Endodermal cell (in vitro differentiated cells): ENCODE data around the gene INPPL1. TPM values are rescaled to one million over a fixed set of nuclear protein-coding genes. Genes with fewer than 3 reads are reported as not detected.

Source experiments
- DNase-seq: peaks from one replicate; pipeline ENCODE4 v3.0.0-alpha.2; 2017
- H3K27ac ChIP-seq: 2 replicates; pipeline ENCODE4 v1.5.1; 2013; ENCODE audit warnings: mild to moderate bottlenecking, low read depth, low read length, moderate library complexity
- H3K27me3 ChIP-seq: 2 replicates; pipeline ENCODE4 v1.6.1; 2013; ENCODE audit warnings: mild to moderate bottlenecking, low read length, moderate library complexity; ENCODE audit not compliant: insufficient read depth, control insufficient read depth, poor library complexity, severe bottlenecking
- H3K36me3 ChIP-seq: 2 replicates; pipeline ENCODE4 v1.7.0; 2013; ENCODE audit warnings: mild to moderate bottlenecking, low read length, moderate library complexity; ENCODE audit not compliant: control insufficient read depth, insufficient read depth
- H3K4me1 ChIP-seq: one replicate; pipeline ENCODE4 v1.7.0; 2013; ENCODE audit warnings: low read length; ENCODE audit not compliant: control insufficient read depth, insufficient read depth
- H3K4me3 ChIP-seq: 2 replicates; pipeline ENCODE4 v1.5.1; 2013; ENCODE audit warnings: mild to moderate bottlenecking, low read length, moderate library complexity
- H3K9ac ChIP-seq: 2 replicates; pipeline ENCODE4 v1.6.1; 2013; ENCODE audit warnings: mild to moderate bottlenecking, low read length, moderate library complexity; ENCODE audit not compliant: poor library complexity, severe bottlenecking; ENCODE audit errors: extremely low read depth
- H3K9me3 ChIP-seq: 2 replicates; pipeline ENCODE4 v1.6.1; 2013; ENCODE audit warnings: mild to moderate bottlenecking, low read length, moderate library complexity; ENCODE audit not compliant: control insufficient read depth
- H3K27ac Mint-ChIP-seq: 2 replicates; pipeline ENCODE4 v1.8.0; 2020; ENCODE audit warnings: mixed read lengths
- H3K27me3 Mint-ChIP-seq: 2 replicates; pipeline ENCODE4 v1.8.0; 2021; ENCODE audit warnings: mild to moderate bottlenecking, mixed read lengths; ENCODE audit not compliant: insufficient read depth
- H3K36me3 Mint-ChIP-seq: 2 replicates; pipeline ENCODE4 v1.8.0; 2020; ENCODE audit warnings: low read depth, mixed read lengths
- H3K4me1 Mint-ChIP-seq: 2 replicates; pipeline ENCODE4 v1.8.0; 2020; ENCODE audit warnings: mixed read lengths
- H3K4me3 Mint-ChIP-seq: 2 replicates; pipeline ENCODE4 v1.8.0; 2020; ENCODE audit warnings: mild to moderate bottlenecking, moderate library complexity, mixed read lengths
- H3K9me3 Mint-ChIP-seq: 2 replicates; pipeline ENCODE4 v1.8.0; 2020; ENCODE audit warnings: mild to moderate bottlenecking, mixed read lengths
- WGBS, 2 experiments: methylation state at CpG; one replicate each; pipeline versions ENCODE4 v1.1.5 to v1.1.7; 2013; ENCODE audit warnings: missing lambda C conversion rate in 2 of 2, mixed read lengths in 1 of 2; ENCODE audit not compliant: insufficient coverage in 1 of 2, insufficient read length in 1 of 2; 5-methylcytosine and 5-hydroxymethylcytosine counted together
- total RNA-seq, 2 donors: library from RNA; stranded (reverse); fragmentation: NEBNext Ultra II Directional in 1 of 2; extraction: Animal tissue kit (Norgen Biotek cat#: 25700) in 1 of 2; gene quantifications; 2 replicates in 1 of 2; 3 replicates in 1 of 2; pipeline ENCODE4 v1.2.1, GENCODE V29; 2021
- TF ChIP-seq, protein P1 (sequence below): fragments of 200-600 bp; sonication (generic); conservative IDR thresholded peaks from 2 replicates; pipeline ENCODE4 v1.5.0; 2021; ENCODE audit warnings: antibody characterized with exemption, mild to moderate bottlenecking

The INPPL1 gene
- total RNA-seq, 2 donors from 2014 or later, result 230 to 325 TPM

DNA sequence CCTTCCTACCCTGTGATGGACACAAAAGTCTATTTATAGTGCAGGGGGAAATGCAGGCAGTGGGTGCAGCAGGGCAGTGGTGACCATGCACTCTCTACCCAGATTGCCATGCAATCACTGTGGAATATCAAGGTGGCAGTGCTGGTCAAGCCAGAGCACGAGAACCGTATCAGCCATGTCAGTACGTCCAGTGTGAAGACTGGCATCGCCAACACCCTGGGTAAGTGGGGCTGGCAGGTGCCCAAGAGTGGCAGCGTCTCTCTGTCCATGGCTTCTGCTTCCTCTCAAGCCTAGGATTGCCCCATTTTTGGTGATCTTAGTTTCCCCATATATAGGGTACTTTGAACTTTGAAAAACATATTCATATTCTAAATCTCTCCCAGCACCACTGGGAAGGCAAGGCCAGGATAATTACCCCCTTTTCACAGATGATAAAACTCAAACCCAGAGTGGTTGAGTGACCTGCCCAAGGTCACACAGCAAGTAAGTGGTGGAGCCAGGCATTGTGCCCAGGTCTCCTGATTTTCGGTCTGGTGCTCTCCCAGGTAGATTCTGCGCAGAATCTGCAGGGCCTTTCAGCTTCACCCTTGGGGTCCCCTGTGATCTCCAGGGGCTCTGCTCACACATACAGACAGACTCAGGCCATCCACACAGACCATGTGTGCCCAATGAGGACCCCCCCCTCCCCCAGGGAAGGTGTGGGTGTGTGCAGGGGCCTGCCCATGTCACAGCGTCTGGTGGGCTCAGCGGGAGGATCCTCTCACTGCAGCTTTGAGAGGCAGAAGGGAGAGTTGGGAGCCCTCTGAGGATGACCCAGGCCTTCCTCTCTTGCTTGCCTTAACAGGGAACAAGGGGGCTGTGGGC, 7.1 kb downstream of the INPPL1 start:
- Mint-ChIP-seq H3K36me3 (peaks cover 80% of the 10 kb centered on the region), H3K27ac (peak overlapping the region; percentile 48)

DNA sequence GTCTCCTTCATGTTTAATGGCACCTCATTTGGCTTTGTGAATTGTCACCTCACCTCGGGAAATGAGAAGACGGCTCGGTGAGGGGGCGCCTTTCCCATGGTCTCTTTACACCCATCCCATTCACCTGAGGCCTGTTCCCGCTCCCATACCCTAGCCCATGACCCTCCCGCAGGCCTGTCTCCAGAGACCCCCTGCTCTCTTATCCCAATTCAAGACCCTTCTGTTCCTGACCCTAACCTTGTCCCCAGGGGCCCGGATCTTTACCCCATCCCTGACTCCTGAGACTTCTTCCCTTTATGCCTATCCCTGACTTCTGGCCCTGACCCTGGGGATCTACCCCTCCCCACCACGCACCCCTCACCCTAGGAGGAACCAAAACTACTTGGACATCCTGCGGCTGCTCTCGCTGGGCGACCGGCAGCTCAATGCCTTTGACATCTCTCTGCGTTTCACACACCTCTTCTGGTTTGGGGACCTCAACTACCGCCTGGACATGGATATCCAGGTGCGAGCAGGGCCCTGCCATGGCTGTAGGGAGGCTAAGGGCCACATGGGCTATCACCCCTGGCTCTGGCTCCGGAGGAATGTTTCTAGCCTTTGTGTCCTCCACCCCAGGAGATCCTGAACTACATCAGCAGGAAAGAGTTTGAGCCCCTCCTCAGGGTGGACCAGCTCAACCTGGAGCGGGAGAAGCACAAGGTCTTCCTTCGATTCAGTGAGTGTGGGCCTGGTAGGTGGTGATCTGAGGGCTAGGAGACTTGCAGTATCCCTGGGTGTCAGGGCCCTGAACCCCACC, 7.9 kb downstream of the INPPL1 start:
- no peaks in the 10 kb centered on the region for H3K9me3 ChIP-seq
- TF ChIP-seq, protein P1, sequence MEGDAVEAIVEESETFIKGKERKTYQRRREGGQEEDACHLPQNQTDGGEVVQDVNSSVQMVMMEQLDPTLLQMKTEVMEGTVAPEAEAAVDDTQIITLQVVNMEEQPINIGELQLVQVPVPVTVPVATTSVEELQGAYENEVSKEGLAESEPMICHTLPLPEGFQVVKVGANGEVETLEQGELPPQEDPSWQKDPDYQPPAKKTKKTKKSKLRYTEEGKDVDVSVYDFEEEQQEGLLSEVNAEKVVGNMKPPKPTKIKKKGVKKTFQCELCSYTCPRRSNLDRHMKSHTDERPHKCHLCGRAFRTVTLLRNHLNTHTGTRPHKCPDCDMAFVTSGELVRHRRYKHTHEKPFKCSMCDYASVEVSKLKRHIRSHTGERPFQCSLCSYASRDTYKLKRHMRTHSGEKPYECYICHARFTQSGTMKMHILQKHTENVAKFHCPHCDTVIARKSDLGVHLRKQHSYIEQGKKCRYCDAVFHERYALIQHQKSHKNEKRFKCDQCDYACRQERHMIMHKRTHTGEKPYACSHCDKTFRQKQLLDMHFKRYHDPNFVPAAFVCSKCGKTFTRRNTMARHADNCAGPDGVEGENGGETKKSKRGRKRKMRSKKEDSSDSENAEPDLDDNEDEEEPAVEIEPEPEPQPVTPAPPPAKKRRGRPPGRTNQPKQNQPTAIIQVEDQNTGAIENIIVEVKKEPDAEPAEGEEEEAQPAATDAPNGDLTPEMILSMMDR, result no peak
- H3K4me3 ChIP-seq, result no peak overlapping the region
- H3K36me3 Mint-ChIP-seq, result peaks cover 80% of the 10 kb centered on the region
- H3K9ac ChIP-seq, result no peak overlapping the region
- H3K36me3 ChIP-seq, result peaks cover 99% of the 10 kb centered on the region
- H3K4me3 Mint-ChIP-seq, result no peak overlapping the region
- no peaks in the 10 kb centered on the region for H3K4me1 Mint-ChIP-seq
- no peaks in the 10 kb centered on the region for H3K27me3 Mint-ChIP-seq
- H3K9me3 Mint-ChIP-seq, result no peaks in the 10 kb centered on the region
- no peak overlapping the region for H3K27ac ChIP-seq
- no peaks in the 10 kb centered on the region for H3K27me3 ChIP-seq
- H3K27ac Mint-ChIP-seq, result peak overlapping the region; percentile 48
- H3K4me1 ChIP-seq, result no peaks in the 10 kb centered on the region
- DNase-seq, result peak; percentile 31
- 95 to 98% methylated on average over 10 to 18 of the region's 18 CpGs for WGBS, 2 experiments

More for the DNA sequence above, 7.1 kb downstream of the INPPL1 start:
- H3K27me3 ChIP-seq, result no peaks in the 10 kb centered on the region
- no peak overlapping the region for H3K27ac ChIP-seq
- no peaks in the 10 kb centered on the region for H3K9me3 ChIP-seq
- H3K27me3 Mint-ChIP-seq, result no peaks in the 10 kb centered on the region
- no peaks in the 10 kb centered on the region for H3K9me3 Mint-ChIP-seq
- peaks cover 5% of the 10 kb centered on the region for H3K4me1 Mint-ChIP-seq
- H3K4me3 Mint-ChIP-seq, result no peak overlapping the region
- 90 to 94% methylated on average over 8 to 9 of the region's 9 CpGs for WGBS, 2 experiments
- no peak overlapping the region for H3K4me3 ChIP-seq
- TF ChIP-seq, protein P1, result no peak
- DNase-seq, result peak; percentile 20
- peaks cover 99% of the 10 kb centered on the region for H3K36me3 ChIP-seq
- H3K4me1 ChIP-seq, result peaks cover 5% of the 10 kb centered on the region
- no peak overlapping the region for H3K9ac ChIP-seq

DNA sequence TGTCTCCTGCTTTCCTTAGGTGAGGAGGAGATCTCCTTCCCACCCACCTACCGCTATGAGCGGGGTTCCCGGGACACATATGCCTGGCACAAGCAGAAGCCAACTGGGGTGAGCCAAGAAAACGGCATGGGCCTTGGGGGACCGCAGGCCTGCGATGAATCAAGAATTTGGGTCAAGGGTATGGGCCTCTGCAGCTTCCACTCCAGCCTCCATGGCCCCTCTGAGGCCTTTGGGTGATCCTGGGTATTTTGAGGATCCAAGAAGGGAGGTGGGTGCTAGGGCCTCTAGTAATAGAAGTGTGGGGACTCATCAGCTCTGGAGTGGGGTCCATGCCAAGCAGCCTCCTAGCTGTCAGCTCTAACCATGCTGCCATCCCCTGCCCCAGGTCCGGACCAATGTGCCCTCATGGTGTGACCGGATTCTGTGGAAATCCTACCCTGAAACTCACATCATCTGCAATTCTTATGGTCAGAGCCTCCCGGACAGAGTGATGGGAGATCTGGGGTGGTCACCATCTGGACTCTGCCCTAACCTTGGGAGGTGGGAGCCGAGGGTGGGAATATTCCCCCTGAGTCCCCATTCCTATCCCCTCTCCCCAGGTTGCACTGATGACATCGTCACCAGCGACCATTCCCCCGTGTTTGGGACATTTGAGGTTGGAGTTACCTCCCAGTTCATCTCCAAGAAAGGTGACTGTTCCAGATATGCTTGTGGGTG, 8.6 kb downstream of the INPPL1 start:
- H3K4me3 Mint-ChIP-seq, result no peak overlapping the region
- H3K9ac ChIP-seq, result no peak overlapping the region
- H3K4me1 Mint-ChIP-seq, result peaks cover 4% of the 10 kb centered on the region
- no peaks in the 10 kb centered on the region for H3K4me1 ChIP-seq
- no peak overlapping the region for H3K27ac Mint-ChIP-seq
- WGBS, 2 experiments, result 95 to 97% methylated on average over 4 to 13 of the region's 13 CpGs
- no peaks in the 10 kb centered on the region for H3K27me3 ChIP-seq
- TF ChIP-seq, protein P1, result no peak
- H3K27me3 Mint-ChIP-seq, result no peaks in the 10 kb centered on the region
- H3K9me3 Mint-ChIP-seq, result no peaks in the 10 kb centered on the region
- peak; percentile 26 for DNase-seq
- H3K4me3 ChIP-seq, result no peak overlapping the region
- no peaks in the 10 kb centered on the region for H3K9me3 ChIP-seq
- no peak overlapping the region for H3K27ac ChIP-seq
- peaks cover 80% of the 10 kb centered on the region for H3K36me3 Mint-ChIP-seq
- peaks cover 97% of the 10 kb centered on the region for H3K36me3 ChIP-seq
